WTC11 (cell line): ENCODE measurements around the gene TNK1. TPM values are rescaled to one million over a fixed set of nuclear protein-coding genes. Genes with fewer than 3 reads are reported as not detected.

Experiments used
- ATAC-seq: fragments of 200-7000 bp; cut with Tn5 transposase; 2 replicates; pipeline ENCODE4 v1.10.0; 2021; ENCODE audit warnings: mild to moderate bottlenecking, moderate library complexity
- CTCF ChIA-PET: fragments of 300-600 bp; sonication (Branson Sonifier 250); formaldehyde crosslinking; loops from one replicate; lab custom pipeline; 2021; ENCODE audit warnings: antibody characterized with exemption; lab: Charles Lee
- POLR2A ChIA-PET: fragments of 350-600 bp; sonication (Branson Sonifier 250); formaldehyde crosslinking; loops from one replicate; lab custom pipeline; 2021; ENCODE audit warnings: antibody characterized with exemption; lab: Charles Lee
- DNase-seq: peaks from one replicate; pipeline ENCODE4 v3.0.0; 2021; ENCODE audit warnings: low spot score
- H3K27ac Mint-ChIP-seq: 2 replicates; pipeline ENCODE4 v1.8.0; 2021; ENCODE audit warnings: mixed read lengths
- H3K27me3 Mint-ChIP-seq: 2 replicates; pipeline ENCODE4 v1.8.0; 2021; ENCODE audit warnings: low read depth, mild to moderate bottlenecking, moderate library complexity, mixed read lengths
- H3K36me3 Mint-ChIP-seq: 2 replicates; pipeline ENCODE4 v1.8.0; 2021; ENCODE audit warnings: mixed read lengths
- H3K4me1 Mint-ChIP-seq: 2 replicates; pipeline ENCODE4 v1.8.0; 2022; ENCODE audit warnings: mixed read lengths
- H3K4me3 Mint-ChIP-seq: 2 replicates; pipeline ENCODE4 v1.8.0; 2021; ENCODE audit warnings: mild to moderate bottlenecking, moderate library complexity, mixed read lengths
- H3K9me3 Mint-ChIP-seq: 2 replicates; pipeline ENCODE4 v1.8.0; 2021; ENCODE audit warnings: mixed read lengths
- E2F5 ChIP-seq: sonication (generic); formaldehyde crosslinking; IDR thresholded peaks from 2 replicates; pipeline ENCODE4 v1.8.1; 2022; ENCODE audit warnings: mild to moderate bottlenecking, moderate library complexity, missing genetic modification reagents
- ERG ChIP-seq: fragments of 250-450 bp; sonication (Bioruptor Pico); IDR thresholded peaks from 2 replicates; pipeline ENCODE4 v1.8.0; 2021; ENCODE audit warnings: mild to moderate bottlenecking
- FOXP1 ChIP-seq: sonication (generic); formaldehyde crosslinking; IDR thresholded peaks from 2 replicates; pipeline ENCODE4 v1.8.0; 2022; ENCODE audit warnings: missing genetic modification reagents, mild to moderate bottlenecking, moderate library complexity, borderline replicate concordance
- HMGA2 ChIP-seq: fragments of 250-450 bp; sonication (Bioruptor Pico); IDR thresholded peaks from 2 replicates; pipeline ENCODE4 v1.4.0; 2021; ENCODE audit warnings: mild to moderate bottlenecking, moderate library complexity
- IRF2 ChIP-seq: sonication (generic); formaldehyde crosslinking; IDR thresholded peaks from 2 replicates; pipeline ENCODE4 v1.8.0; 2022; ENCODE audit warnings: low read depth, missing genetic modification reagents, borderline replicate concordance
- MXD4 ChIP-seq: fragments of 250-450 bp; sonication (Bioruptor Pico); IDR thresholded peaks from 2 replicates; pipeline ENCODE4 v1.8.0; 2021; ENCODE audit warnings: mild to moderate bottlenecking, moderate library complexity, borderline replicate concordance
- PRDM15 ChIP-seq: sonication (generic); formaldehyde crosslinking; IDR thresholded peaks from 2 replicates; pipeline ENCODE4 v1.8.0; 2022; ENCODE audit warnings: missing genetic modification reagents
- SMAD3 ChIP-seq: sonication (generic); formaldehyde crosslinking; IDR thresholded peaks from 2 replicates; pipeline ENCODE4 v1.8.0; 2022; ENCODE audit warnings: missing genetic modification reagents, mild to moderate bottlenecking, borderline replicate concordance
- SOX15 ChIP-seq: fragments of 250-450 bp; sonication (Bioruptor Pico); IDR thresholded peaks from 2 replicates; pipeline ENCODE4 v1.9.0; 2021; ENCODE audit warnings: mild to moderate bottlenecking
- ZBTB43 ChIP-seq: sonication (generic); formaldehyde crosslinking; IDR thresholded peaks from 2 replicates; pipeline ENCODE4 v1.8.1; 2023; ENCODE audit warnings: mild to moderate bottlenecking, missing genetic modification reagents
- ZNF232 ChIP-seq: sonication (generic); formaldehyde crosslinking; IDR thresholded peaks from 2 replicates; pipeline ENCODE4 v1.8.0; 2022; ENCODE audit warnings: mild to moderate bottlenecking, missing genetic modification reagents
- ZNF263 ChIP-seq: sonication (generic); formaldehyde crosslinking; IDR thresholded peaks from 2 replicates; pipeline ENCODE4 v1.8.1; 2022; ENCODE audit warnings: low read depth, mild to moderate bottlenecking, moderate library complexity, missing genetic modification reagents
- ZNF396 ChIP-seq: fragments of 250-450 bp; sonication (Bioruptor Pico); IDR thresholded peaks from 2 replicates; pipeline ENCODE4 v1.8.0; 2021; ENCODE audit warnings: mild to moderate bottlenecking, moderate library complexity, borderline replicate concordance
- ZNF416 ChIP-seq: fragments of 250-450 bp; sonication (Bioruptor Pico); IDR thresholded peaks from 2 replicates; pipeline ENCODE4 v1.9.0; 2021; ENCODE audit warnings: mild to moderate bottlenecking, inconsistent platforms
- total RNA-seq: library from RNA; stranded (reverse); gene quantifications from 3 replicates; pipeline ENCODE4 v1.2.3, GENCODE V29; 2021
- TF ChIP-seq, protein P1 (sequence below): fragments of 250-450 bp; sonication (Bioruptor Pico); IDR thresholded peaks from 2 replicates; pipeline ENCODE4 v1.9.0; 2021; ENCODE audit warnings: mild to moderate bottlenecking
- TF ChIP-seq, protein P2 (sequence below): sonication (generic); formaldehyde crosslinking; IDR thresholded peaks from 2 replicates; pipeline ENCODE4 v1.8.1; 2023; ENCODE audit warnings: mild to moderate bottlenecking, missing genetic modification reagents
- TF ChIP-seq, protein P3 (sequence below): sonication (generic); formaldehyde crosslinking; IDR thresholded peaks from 2 replicates; pipeline ENCODE4 v1.8.1; 2022; ENCODE audit warnings: missing genetic modification reagents, borderline replicate concordance

TNK1 gene
- total RNA-seq, 1 experiment from 2014 or later = 9.3 TPM

DNA sequence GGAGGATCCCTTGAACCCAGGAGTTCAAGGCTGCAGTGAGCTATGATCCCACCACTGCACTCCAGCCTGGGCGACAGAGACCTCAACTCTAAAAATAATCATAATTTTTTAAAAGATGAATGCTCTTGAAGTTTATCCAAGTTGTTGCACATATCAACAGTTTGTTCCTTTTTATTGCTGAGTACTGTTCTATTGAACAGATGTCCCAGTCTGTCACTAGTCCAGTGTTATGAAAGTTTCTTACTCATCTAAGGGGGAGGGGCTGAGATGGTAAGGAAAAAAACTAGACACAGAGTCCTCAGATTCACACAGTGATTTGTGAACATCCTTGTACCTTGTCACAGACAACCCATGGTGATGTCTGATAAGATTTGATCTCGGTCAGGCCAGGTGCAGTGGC is 40.7 kb upstream of the TNK1 start (continued):
- TF ChIP-seq ZNF263 (CRISPR knock-in tag) = no peak
- no peak for TF ChIP-seq ZNF232 (CRISPR knock-in tag)
- no peak for TF ChIP-seq ZNF416 (CRISPR knock-in tag)
- TF ChIP-seq, protein P1, sequence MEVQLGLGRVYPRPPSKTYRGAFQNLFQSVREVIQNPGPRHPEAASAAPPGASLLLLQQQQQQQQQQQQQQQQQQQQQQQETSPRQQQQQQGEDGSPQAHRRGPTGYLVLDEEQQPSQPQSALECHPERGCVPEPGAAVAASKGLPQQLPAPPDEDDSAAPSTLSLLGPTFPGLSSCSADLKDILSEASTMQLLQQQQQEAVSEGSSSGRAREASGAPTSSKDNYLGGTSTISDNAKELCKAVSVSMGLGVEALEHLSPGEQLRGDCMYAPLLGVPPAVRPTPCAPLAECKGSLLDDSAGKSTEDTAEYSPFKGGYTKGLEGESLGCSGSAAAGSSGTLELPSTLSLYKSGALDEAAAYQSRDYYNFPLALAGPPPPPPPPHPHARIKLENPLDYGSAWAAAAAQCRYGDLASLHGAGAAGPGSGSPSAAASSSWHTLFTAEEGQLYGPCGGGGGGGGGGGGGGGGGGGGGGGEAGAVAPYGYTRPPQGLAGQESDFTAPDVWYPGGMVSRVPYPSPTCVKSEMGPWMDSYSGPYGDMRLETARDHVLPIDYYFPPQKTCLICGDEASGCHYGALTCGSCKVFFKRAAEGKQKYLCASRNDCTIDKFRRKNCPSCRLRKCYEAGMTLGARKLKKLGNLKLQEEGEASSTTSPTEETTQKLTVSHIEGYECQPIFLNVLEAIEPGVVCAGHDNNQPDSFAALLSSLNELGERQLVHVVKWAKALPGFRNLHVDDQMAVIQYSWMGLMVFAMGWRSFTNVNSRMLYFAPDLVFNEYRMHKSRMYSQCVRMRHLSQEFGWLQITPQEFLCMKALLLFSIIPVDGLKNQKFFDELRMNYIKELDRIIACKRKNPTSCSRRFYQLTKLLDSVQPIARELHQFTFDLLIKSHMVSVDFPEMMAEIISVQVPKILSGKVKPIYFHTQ (CRISPR knock-in tag) = no peak
- no peak for TF ChIP-seq IRF2 (CRISPR knock-in tag)

- no peak overlapping the region for H3K4me3 Mint-ChIP-seq
- no peak overlapping the region for H3K27ac Mint-ChIP-seq
- H3K36me3 Mint-ChIP-seq = peaks cover 6% of the 10 kb centered on the region; the same call in 1 of the 2 replicates
- ChIA-PET POLR2A (no interaction called here), CTCF (no interaction called here)
- peaks cover 12% of the 10 kb centered on the region for H3K4me1 Mint-ChIP-seq
- no peaks in the 10 kb centered on the region for H3K27me3 Mint-ChIP-seq
- H3K9me3 Mint-ChIP-seq = no peaks in the 10 kb centered on the region
- no peak for TF ChIP-seq SOX15 (CRISPR knock-in tag)
- TF ChIP-seq, protein P2, sequence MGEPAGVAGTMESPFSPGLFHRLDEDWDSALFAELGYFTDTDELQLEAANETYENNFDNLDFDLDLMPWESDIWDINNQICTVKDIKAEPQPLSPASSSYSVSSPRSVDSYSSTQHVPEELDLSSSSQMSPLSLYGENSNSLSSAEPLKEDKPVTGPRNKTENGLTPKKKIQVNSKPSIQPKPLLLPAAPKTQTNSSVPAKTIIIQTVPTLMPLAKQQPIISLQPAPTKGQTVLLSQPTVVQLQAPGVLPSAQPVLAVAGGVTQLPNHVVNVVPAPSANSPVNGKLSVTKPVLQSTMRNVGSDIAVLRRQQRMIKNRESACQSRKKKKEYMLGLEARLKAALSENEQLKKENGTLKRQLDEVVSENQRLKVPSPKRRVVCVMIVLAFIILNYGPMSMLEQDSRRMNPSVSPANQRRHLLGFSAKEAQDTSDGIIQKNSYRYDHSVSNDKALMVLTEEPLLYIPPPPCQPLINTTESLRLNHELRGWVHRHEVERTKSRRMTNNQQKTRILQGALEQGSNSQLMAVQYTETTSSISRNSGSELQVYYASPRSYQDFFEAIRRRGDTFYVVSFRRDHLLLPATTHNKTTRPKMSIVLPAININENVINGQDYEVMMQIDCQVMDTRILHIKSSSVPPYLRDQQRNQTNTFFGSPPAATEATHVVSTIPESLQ (CRISPR knock-in tag) = no peak
- no peak for TF ChIP-seq SMAD3 (CRISPR knock-in tag)
- TF ChIP-seq, protein P3, sequence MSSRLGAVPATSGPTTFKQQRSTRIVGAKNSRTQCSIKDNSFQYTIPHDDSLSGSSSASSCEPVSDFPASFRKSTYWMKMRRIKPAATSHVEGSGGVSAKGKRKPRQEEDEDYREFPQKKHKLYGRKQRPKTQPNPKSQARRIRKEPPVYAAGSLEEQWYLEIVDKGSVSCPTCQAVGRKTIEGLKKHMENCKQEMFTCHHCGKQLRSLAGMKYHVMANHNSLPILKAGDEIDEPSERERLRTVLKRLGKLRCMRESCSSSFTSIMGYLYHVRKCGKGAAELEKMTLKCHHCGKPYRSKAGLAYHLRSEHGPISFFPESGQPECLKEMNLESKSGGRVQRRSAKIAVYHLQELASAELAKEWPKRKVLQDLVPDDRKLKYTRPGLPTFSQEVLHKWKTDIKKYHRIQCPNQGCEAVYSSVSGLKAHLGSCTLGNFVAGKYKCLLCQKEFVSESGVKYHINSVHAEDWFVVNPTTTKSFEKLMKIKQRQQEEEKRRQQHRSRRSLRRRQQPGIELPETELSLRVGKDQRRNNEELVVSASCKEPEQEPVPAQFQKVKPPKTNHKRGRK (CRISPR knock-in tag) = no peak
- TF ChIP-seq ERG (CRISPR knock-in tag) = no peak
- TF ChIP-seq, all 79 proteins: peak for 0
- DNase-seq (no peak), ATAC-seq (no peak)
These were observed 39.0 kb upstream of the TNK1 start for GRCh38 chr17:7341842-7342241.

DNA sequence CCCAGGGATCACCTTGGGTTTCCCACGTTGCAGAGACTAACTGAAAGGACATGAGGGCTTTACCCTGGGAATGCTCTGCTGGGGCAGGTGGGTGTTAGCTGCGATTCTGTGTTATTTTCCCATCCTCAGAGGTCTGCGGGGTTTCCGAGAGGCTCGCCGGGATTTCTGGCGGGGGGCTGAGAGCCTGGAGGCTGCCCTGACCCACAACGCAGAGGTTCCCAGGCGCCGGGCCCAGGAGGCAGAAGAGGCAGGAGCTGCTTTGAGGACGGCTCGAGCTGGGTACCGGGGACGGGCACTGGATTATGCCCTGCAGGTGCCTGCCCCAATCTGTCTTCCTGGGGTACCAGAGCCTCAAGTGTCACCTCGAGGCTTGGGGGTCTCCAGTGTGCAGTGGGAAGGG is 37.6 kb upstream of the TNK1 start:
- Mint-ChIP-seq H3K36me3 (peaks cover 3% of the 10 kb centered on the region; the same call in 1 of the 2 replicates), H3K4me3 (no peak overlapping the region), H3K27me3 (no peaks in the 10 kb centered on the region; the same call in 1 of the 2 replicates), H3K4me1 (no peaks in the 10 kb centered on the region), H3K9me3 (no peaks in the 10 kb centered on the region), H3K27ac (no peak overlapping the region)
- POLR2A ChIA-PET = interaction anchor here (0.8 kb wide), 1 partner anchor 19 kb away, joined by 3 read pairs; no protein-coding TSS in a partner anchor
- CTCF ChIA-PET = interaction anchor here (1.2 to 1.5 kb wide), 2 partner anchors 17 to 51 kb away, joined by 3 to 6 read pairs; partner anchors contain the start of gene PLSCR3
- ATAC-seq = no peak
- no peak for DNase-seq
- no peak for TF ChIP-seq FOXP1 (CRISPR knock-in tag)
- no peak for TF ChIP-seq ZNF263 (CRISPR knock-in tag)
- no peak for TF ChIP-seq ZNF396 (CRISPR knock-in tag)
- TF ChIP-seq E2F5 (CRISPR knock-in tag) = no peak
- no peak for TF ChIP-seq HMGA2
- no peak for TF ChIP-seq ZBTB43 (CRISPR knock-in tag)
- TF ChIP-seq PRDM15 (CRISPR knock-in tag) = no peak
- TF ChIP-seq MXD4 (CRISPR knock-in tag) = no peak
